ENCODE data around the gene AFF2. TPM values are rescaled to one million over a fixed set of nuclear protein-coding genes. Genes with fewer than 3 reads are reported as not detected.

The AFF2 gene
- polyA plus RNA-seq, 1 experiment: not detected

DNA sequence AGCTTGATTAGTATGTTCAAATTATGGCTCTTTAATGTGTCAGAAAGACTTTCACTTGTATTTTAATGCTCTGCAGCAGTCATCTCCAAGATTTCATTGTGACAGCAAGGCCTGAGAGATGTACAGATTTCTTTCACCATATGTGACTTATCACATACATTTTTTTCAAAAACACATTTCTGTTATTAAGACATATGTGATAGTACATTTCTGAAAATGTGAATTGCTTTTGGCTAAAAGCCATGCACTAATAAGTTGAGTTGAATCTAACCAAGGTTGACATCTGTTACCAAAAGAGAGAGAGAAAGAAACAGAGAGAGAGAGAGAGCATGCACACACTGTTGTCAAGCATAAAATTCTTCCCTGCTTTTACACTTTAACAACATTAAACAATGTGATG is 409.3 kb downstream of the AFF2 start:
- POLR2A ChIA-PET: no interaction called here
- DNase-seq (ENCODE audit: low read depth): no peak
- CTCF ChIA-PET: no interaction called here

DNA sequence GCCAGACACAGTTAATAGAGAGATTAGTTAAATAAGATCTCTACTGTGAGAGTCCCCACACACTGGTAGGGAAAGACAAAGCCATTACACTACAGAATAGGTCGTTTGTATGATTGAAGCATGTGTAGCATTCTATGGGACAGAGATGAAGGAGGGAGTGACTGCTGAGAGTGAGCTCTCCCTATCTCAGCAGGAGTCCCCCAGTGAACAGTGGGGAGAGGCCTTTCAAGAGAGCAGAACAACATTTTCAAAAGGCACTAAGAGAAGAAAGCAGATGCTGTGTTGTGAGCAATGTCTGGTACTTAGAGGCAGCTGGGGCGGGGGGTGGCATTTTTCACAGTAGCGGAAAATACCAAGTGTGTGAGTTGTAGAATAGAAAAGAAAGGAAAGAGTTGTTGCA is 413.6 kb downstream of the AFF2 start:
- Histone ChIP-seq H3K27me3 (ENCODE audit: control insufficient read depth, insufficient read depth, low read length) (no peaks in the 10 kb centered on the region), H3K4me3 (ENCODE audit: low read depth, low read length) (no peak overlapping the region), H3K36me3 (ENCODE audit: control insufficient read depth, insufficient read depth, low read length) (no peaks in the 10 kb centered on the region)
- CTCF ChIA-PET: interaction anchor here (0.7 kb wide), 1 partner anchor 555 kb away, joined by 3 read pairs; no protein-coding TSS in a partner anchor
- TF ChIP-seq, protein P1, sequence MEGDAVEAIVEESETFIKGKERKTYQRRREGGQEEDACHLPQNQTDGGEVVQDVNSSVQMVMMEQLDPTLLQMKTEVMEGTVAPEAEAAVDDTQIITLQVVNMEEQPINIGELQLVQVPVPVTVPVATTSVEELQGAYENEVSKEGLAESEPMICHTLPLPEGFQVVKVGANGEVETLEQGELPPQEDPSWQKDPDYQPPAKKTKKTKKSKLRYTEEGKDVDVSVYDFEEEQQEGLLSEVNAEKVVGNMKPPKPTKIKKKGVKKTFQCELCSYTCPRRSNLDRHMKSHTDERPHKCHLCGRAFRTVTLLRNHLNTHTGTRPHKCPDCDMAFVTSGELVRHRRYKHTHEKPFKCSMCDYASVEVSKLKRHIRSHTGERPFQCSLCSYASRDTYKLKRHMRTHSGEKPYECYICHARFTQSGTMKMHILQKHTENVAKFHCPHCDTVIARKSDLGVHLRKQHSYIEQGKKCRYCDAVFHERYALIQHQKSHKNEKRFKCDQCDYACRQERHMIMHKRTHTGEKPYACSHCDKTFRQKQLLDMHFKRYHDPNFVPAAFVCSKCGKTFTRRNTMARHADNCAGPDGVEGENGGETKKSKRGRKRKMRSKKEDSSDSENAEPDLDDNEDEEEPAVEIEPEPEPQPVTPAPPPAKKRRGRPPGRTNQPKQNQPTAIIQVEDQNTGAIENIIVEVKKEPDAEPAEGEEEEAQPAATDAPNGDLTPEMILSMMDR (IDR thresholded peaks at IDR 0.05; ENCODE audit: insufficient read depth, low read depth, low read length): no peak
- POLR2A ChIA-PET: no interaction called here
- DNase-seq (ENCODE audit: low read depth): no peak

More for the DNA sequence above, 409.3 kb downstream of the AFF2 start:
- TF ChIP-seq, protein P1 (IDR thresholded peaks at IDR 0.05; ENCODE audit: insufficient read depth, low read depth, low read length): no peak
- no peak overlapping the region for H3K4me3 ChIP-seq (ENCODE audit: low read depth, low read length)
- H3K36me3 ChIP-seq (ENCODE audit: control insufficient read depth, insufficient read depth, low read length): no peaks in the 10 kb centered on the region
- no peaks in the 10 kb centered on the region for H3K27me3 ChIP-seq (ENCODE audit: control insufficient read depth, insufficient read depth, low read length)

DNA sequence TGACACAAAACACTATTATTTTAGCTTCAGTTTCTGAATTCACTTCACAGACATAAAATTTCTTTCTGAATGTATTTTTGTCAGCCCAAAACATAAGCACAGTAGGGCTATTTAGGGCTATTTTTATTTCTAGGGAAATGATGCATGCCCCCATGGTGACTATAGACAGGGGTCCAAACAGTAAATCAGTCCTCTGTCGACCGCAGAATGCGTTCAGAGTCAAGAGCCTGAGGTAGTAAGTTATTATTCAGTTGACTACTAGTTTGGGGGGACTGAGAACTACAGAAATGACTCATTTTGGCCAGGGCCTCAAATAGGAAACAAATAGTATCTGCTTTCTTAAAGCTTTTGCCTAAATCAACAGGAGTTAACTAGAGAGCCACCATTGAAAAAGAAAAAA is 414.4 kb downstream of the AFF2 start:
- no peak for DNase-seq (ENCODE audit: low read depth)
- H3K4me3 ChIP-seq (ENCODE audit: low read depth, low read length): no peak overlapping the region
- POLR2A ChIA-PET: no interaction called here
- CTCF ChIA-PET: no interaction called here
- no peaks in the 10 kb centered on the region for H3K36me3 ChIP-seq (ENCODE audit: control insufficient read depth, insufficient read depth, low read length)
- no peaks in the 10 kb centered on the region for H3K27me3 ChIP-seq (ENCODE audit: control insufficient read depth, insufficient read depth, low read length)
- TF ChIP-seq, protein P1 (IDR thresholded peaks at IDR 0.05; ENCODE audit: insufficient read depth, low read depth, low read length): no peak

DNA sequence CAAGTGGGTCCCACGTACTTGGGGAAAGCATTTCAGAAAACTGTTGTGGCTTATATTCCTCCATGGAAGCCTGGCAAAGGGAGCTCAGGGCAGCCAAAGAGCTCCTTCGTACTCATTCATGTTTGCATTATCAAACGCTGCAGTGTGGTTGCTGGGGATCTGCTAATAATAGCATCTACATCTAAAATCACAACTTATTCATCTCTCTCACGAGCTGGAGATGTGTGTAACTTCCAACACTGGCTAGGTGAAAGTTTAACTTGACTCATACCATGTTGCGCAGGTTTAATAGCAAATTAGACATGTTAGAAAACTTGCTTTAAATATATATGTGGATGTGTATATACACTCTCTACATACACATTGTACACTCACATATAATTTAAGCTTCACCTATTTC is 415.1 kb downstream of the AFF2 start:
- H3K36me3 ChIP-seq (ENCODE audit: control insufficient read depth, insufficient read depth, low read length): no peaks in the 10 kb centered on the region
- no peaks in the 10 kb centered on the region for H3K27me3 ChIP-seq (ENCODE audit: control insufficient read depth, insufficient read depth, low read length)
- DNase-seq (ENCODE audit: low read depth): no peak
- H3K4me3 ChIP-seq (ENCODE audit: low read depth, low read length): no peak overlapping the region
- TF ChIP-seq, protein P1 (IDR thresholded peaks at IDR 0.05; ENCODE audit: insufficient read depth, low read depth, low read length): no peak
- CTCF ChIA-PET: no interaction called here
- POLR2A ChIA-PET: no interaction called here

DNA sequence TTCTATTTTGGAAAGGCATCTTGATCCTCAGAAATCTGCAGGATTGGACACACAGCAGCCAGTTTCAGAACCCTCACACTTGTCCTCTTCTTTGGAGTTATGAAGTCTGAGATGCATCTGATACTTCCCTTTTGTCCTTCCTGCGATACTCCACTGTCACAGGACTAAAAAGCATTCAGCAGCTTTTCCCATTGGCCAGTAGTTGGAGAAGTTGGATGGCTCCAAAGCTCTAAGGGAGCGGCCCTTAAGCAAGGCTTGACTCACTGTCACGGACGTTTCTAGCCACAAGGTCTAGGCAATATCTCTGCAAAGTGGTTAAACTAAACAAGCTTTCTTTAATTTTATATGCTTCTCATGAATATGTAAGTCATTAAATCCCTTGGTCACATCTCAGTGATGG is 417.0 kb downstream of the AFF2 start:
- ChIA-PET POLR2A (no interaction called here), CTCF (no interaction called here)
- TF ChIP-seq, protein P1 (IDR thresholded peaks at IDR 0.05; ENCODE audit: insufficient read depth, low read depth, low read length): no peak
- H3K36me3 ChIP-seq (ENCODE audit: control insufficient read depth, insufficient read depth, low read length): no peaks in the 10 kb centered on the region
- no peaks in the 10 kb centered on the region for H3K27me3 ChIP-seq (ENCODE audit: control insufficient read depth, insufficient read depth, low read length)
- no peak for DNase-seq (ENCODE audit: low read depth)
- H3K4me3 ChIP-seq (ENCODE audit: low read depth, low read length): no peak overlapping the region
